HCT116 (cell line): ENCODE measurements around the gene DSTYK. TPM values are rescaled to one million over a fixed set of nuclear protein-coding genes. Genes with fewer than 3 reads are reported as not detected.

Experiments used
- ATAC-seq: fragments of 200-7000 bp; cut with Tn5 transposase; 2 replicates; pipeline ENCODE4 v1.9.1; 2020; ENCODE audit warnings: mild to moderate bottlenecking, moderate library complexity
- BruUV-seq: library from RNA; stranded (reverse); fragments of 400-500 nt; replicated peaks from 2 replicates; lab custom pipeline; 2021; lab: Mats Ljungman, UMichigan
- CTCF ChIA-PET: fragments of 300-600 bp; sonication (Branson Sonifier 250); formaldehyde crosslinking; loops from one replicate; lab custom pipeline; 2021; ENCODE audit warnings: antibody characterized with exemption; lab: Charles Lee
- POLR2A ChIA-PET: fragments of 300-600, 350-600 bp; sonication (Branson Sonifier 250); formaldehyde crosslinking; loops from one replicate; lab custom pipeline; 2021; ENCODE audit warnings: antibody characterized with exemption; lab: Charles Lee
- RAD21 ChIA-PET, 2 experiments: fragments of 300-600 bp; sonication (Branson Sonifier 250); formaldehyde crosslinking; loops; one replicate each; lab custom pipeline; 2023; ENCODE audit warnings: low total read pairs in 2 of 2; ENCODE audit not compliant: uncharacterized antibody in 2 of 2, unreplicated experiment in 2 of 2, low non-redundant PET in 1 of 2; lab: Charles Lee
- DNase-seq: peaks from one replicate; pipeline ENCODE4 v3.0.0-alpha.2; 2010; ENCODE audit warnings: low read depth, low spot score
- H2AFZ ChIP-seq: fragments of 200-600 bp; shearing (Covaris generic), sonication (generic); 2 replicates; pipeline ENCODE4 v1.6.1; 2017; ENCODE audit warnings: low read depth, mixed run types, mixed read lengths, antibody characterized with exemption, low read length; ENCODE audit not compliant: poor library complexity, severe bottlenecking
- H3K27ac ChIP-seq: 2 replicates; pipeline ENCODE4 v1.5.1; 2012; ENCODE audit warnings: low read depth, low read length
- H3K27me3 ChIP-seq: fragments of 200-600 bp; sonication (generic); 2 replicates; pipeline ENCODE4 v1.6.1; 2016; ENCODE audit warnings: mixed run types, low read length, mixed read lengths; ENCODE audit not compliant: insufficient read depth
- H3K36me3 ChIP-seq, 2 experiments: fragments of 200-500 bp in 1 of 2; fragments of 200-600 bp in 1 of 2; sonication (Bioruptor generic) in 1 of 2; sonication (generic) in 1 of 2; 2 replicates each; pipeline versions ENCODE4 v1.5.1 to v1.6.1; 2014 to 2016; ENCODE audit warnings: low read length in 2 of 2, inconsistent platforms in 1 of 2, mixed read lengths in 1 of 2, mixed run types in 1 of 2; ENCODE audit not compliant: insufficient read depth in 2 of 2, control insufficient read depth in 1 of 2
- H3K4me1 ChIP-seq, 2 experiments: fragments of 200-600 bp in 1 of 2; sonication (generic) in 1 of 2; 2 replicates each; pipeline versions ENCODE4 v1.5.1 to v1.6.1; 2012 to 2017; ENCODE audit warnings: low read length in 2 of 2, inconsistent platforms in 1 of 2, mild to moderate bottlenecking in 1 of 2, mixed read lengths in 1 of 2, mixed run types in 1 of 2, moderate library complexity in 1 of 2; ENCODE audit not compliant: insufficient read depth in 2 of 2, control insufficient read depth in 1 of 2
- H3K4me2 ChIP-seq: fragments of 200-600 bp; sonication (generic); 2 replicates; pipeline ENCODE4 v1.6.1; 2017; ENCODE audit warnings: mixed run types, low read length, mixed read lengths
- H3K4me3 ChIP-seq, 2 experiments: fragments of 200-600 bp in 1 of 2; sonication (generic) in 1 of 2; replicated peaks in 1 of 2; 2 replicates each; pipeline ENCODE4 v1.5.1; 2011 to 2016; ENCODE audit warnings: low read length in 2 of 2, control low read depth in 1 of 2, low read depth in 1 of 2, mild to moderate bottlenecking in 1 of 2, mixed read lengths in 1 of 2, mixed run types in 1 of 2
- H3K79me2 ChIP-seq: fragments of 200-600 bp; sonication (generic); 2 replicates; pipeline ENCODE4 v1.6.1; 2017; ENCODE audit warnings: mild to moderate bottlenecking, mixed run types, low read length, moderate library complexity, mixed read lengths; ENCODE audit not compliant: insufficient read depth
- H3K9ac ChIP-seq: fragments of 200-600 bp; sonication (generic); 2 replicates; pipeline ENCODE4 v1.6.1; 2016; ENCODE audit warnings: low read length, mixed read lengths
- H3K9me2 ChIP-seq: fragments of 200-600 bp; sonication (generic), shearing (Covaris generic); 2 replicates; pipeline ENCODE4 v1.6.1; 2017; ENCODE audit warnings: mixed run types, mild to moderate bottlenecking, moderate library complexity; ENCODE audit not compliant: insufficient read depth
- H3K9me3 ChIP-seq, 2 experiments: fragments of 200-500 bp in 1 of 2; fragments of 200-600 bp in 1 of 2; sonication (Bioruptor generic) in 1 of 2; sonication (generic) in 1 of 2; 2 replicates each; pipeline ENCODE4 v1.6.1; 2014 to 2017; ENCODE audit warnings: low read length in 2 of 2, mixed read lengths in 2 of 2, inconsistent platforms in 1 of 2, low read depth in 1 of 2, mild to moderate bottlenecking in 1 of 2, mixed run types in 1 of 2, moderate library complexity in 1 of 2; ENCODE audit not compliant: control insufficient read depth in 1 of 2, insufficient read depth in 1 of 2
- H4K20me1 ChIP-seq: fragments of 200-600 bp; sonication (generic), shearing (Covaris generic); 2 replicates; pipeline ENCODE4 v1.6.1; 2017; ENCODE audit warnings: mixed run types, mild to moderate bottlenecking, moderate library complexity; ENCODE audit not compliant: insufficient read depth
- ATF3 ChIP-seq: IDR thresholded peaks from 2 replicates; pipeline ENCODE4 v1.6.1; 2012
- CEBPB ChIP-seq: IDR thresholded peaks from 2 replicates; pipeline ENCODE4 v1.6.1; 2012; ENCODE audit warnings: low read depth
- ELF1 ChIP-seq: IDR thresholded peaks from 2 replicates; pipeline ENCODE4 v1.6.1; 2012; ENCODE audit warnings: low read depth, borderline replicate concordance
- EZH2 ChIP-seq: fragments of 200-600 bp; sonication (generic); IDR thresholded peaks from 2 replicates; pipeline ENCODE4 v1.6.1; 2017; ENCODE audit warnings: antibody characterized with exemption, mixed run types
- EZH2phosphoT487 ChIP-seq: fragments of 200-600 bp; IDR thresholded peaks from 2 replicates; pipeline ENCODE4 v1.6.1; 2018; ENCODE audit warnings: antibody characterized with exemption, borderline replicate concordance
- FOSL1 ChIP-seq: IDR thresholded peaks from 2 replicates; pipeline ENCODE4 v1.6.1; 2012; ENCODE audit warnings: low read depth
- POLR2AphosphoS5 ChIP-seq: IDR thresholded peaks from 2 replicates; pipeline ENCODE4 v1.6.1; 2011; ENCODE audit warnings: mild to moderate bottlenecking, low read depth, low read length, moderate library complexity
- RAD21 ChIP-seq: IDR thresholded peaks from 2 replicates; pipeline ENCODE4 v1.6.1; 2012; ENCODE audit warnings: low read depth, mild to moderate bottlenecking
- REST ChIP-seq: IDR thresholded peaks from 2 replicates; pipeline ENCODE4 v1.6.1; 2012; ENCODE audit warnings: low read depth
- SIN3A ChIP-seq: IDR thresholded peaks from 2 replicates; pipeline ENCODE4 v1.6.1; 2012; ENCODE audit warnings: low read depth
- ZFX ChIP-seq: fragments of 450-650 bp; IDR thresholded peaks from 2 replicates; pipeline ENCODE4 v1.6.1; 2017
- ZNF274 ChIP-seq: fragments of 200-500 bp; sonication (Bioruptor generic); IDR thresholded peaks from 2 replicates; pipeline ENCODE4 v1.6.1; 2014; ENCODE audit warnings: mild to moderate bottlenecking, low read depth, low read length, inconsistent platforms
- intact Hi-C: fragments of 100-400 bp; cut with micrococcal nuclease; formaldehyde crosslinking; loops from 2 replicates; pipeline ENCODE4 v1.10.0; 2022
- total RNA-seq: library from RNA; stranded (reverse); gene quantifications from one replicate; pipeline ENCODE4 v1.2.1, GENCODE V29; 2021; ENCODE audit not compliant: unreplicated experiment

Gene DSTYK
- total RNA-seq, 1 experiment from 2014 or later, result 6.6 TPM

- POLR2A ChIA-PET, result no interaction called here
- H3K9ac ChIP-seq, result no peak overlapping the region
- H3K9me2 ChIP-seq, result no peaks in the 10 kb centered on the region
- ATAC-seq, result no peak
- CTCF ChIA-PET, result no interaction called here
- DNase-seq, result no peak
- no peak overlapping the region for H3K4me3 ChIP-seq
- no peaks in the 10 kb centered on the region for H3K9me3 ChIP-seq
- no peaks in the 10 kb centered on the region for H4K20me1 ChIP-seq
- no peak overlapping the region for H3K4me2 ChIP-seq
- peaks cover 7 to 10% of the 10 kb centered on the region in 2 experiments; a peak in 3 of 4 replicates for H3K36me3 ChIP-seq
- H3K27ac ChIP-seq, result no peak overlapping the region
- 0 out of 2 replicates have a peak, but pooled peaks cover 4% of the 10 kb centered on the region for H3K79me2 ChIP-seq
- intact Hi-C loops, result no loop called here
- BruUV-seq, result no TSS peak
- RAD21 ChIA-PET, result no interaction called here
- H2AFZ ChIP-seq, result no peak overlapping the region
- H3K27me3 ChIP-seq, result no peaks in the 10 kb centered on the region
- no peaks in the 10 kb centered on the region for H3K4me1 ChIP-seq
- no peak for TF ChIP-seq ATF3
- TF ChIP-seq ELF1, result no peak
- no peak for TF ChIP-seq ZFX
These were observed 49.2 kb downstream of the DSTYK start for GRCh38 chr1:205162301-205162700.

GRCh38 chr1:205161076-205161475 lies 50.4 kb downstream of the DSTYK start:
- intact Hi-C loops, result no loop called here
- Histone ChIP-seq H3K4me3 (no peak overlapping the region), H3K4me2 (no peak overlapping the region), H3K9me3 (peaks cover 0 to 2% of the 10 kb centered on the region in 2 experiments; a peak in 2 of 4 replicates), H3K27ac (no peak overlapping the region), H3K79me2 (0 out of 2 replicates have a peak, but pooled peaks cover 4% of the 10 kb centered on the region), H3K4me1 (no peaks in the 10 kb centered on the region), H2AFZ (no peak overlapping the region), H3K9ac (no peak overlapping the region), H4K20me1 (no peaks in the 10 kb centered on the region), H3K9me2 (no peaks in the 10 kb centered on the region), H3K27me3 (no peaks in the 10 kb centered on the region), H3K36me3 (peaks cover 13 to 20% of the 10 kb centered on the region in 2 experiments)
- TF ChIP-seq ZFX (no peak), SIN3A (no peak), ZNF274 (no peak), RAD21 (no peak), REST (no peak), EZH2 (no peak), FOSL1 (no peak), EZH2phosphoT487 (no peak), CEBPB (no peak), POLR2AphosphoS5 (no peak)
- ATAC-seq (no peak), DNase-seq (no peak)
- ChIA-PET POLR2A (no interaction called here), RAD21 (no interaction called here), CTCF (interaction anchor here (0.7 kb wide), 1 partner anchor 20 kb away, joined by 3 read pairs; no protein-coding TSS in a partner anchor)
- no TSS peak for BruUV-seq
